Gastroesophageal sphincter (tissue), 4 donors: ENCODE data around the gene EPHA2. TPM values are rescaled to one million over a fixed set of nuclear protein-coding genes. Genes with fewer than 3 reads are reported as not detected.
"Not testable (repeated sequence)": the region's sequence is repeated elsewhere in the genome, so short reads cannot be mapped to it uniquely, and the experiment has no call there.

Source experiments
- ATAC-seq: fragments of 150-250 bp; one replicate; pipeline ENCODE4 v1.9.1; 2016; ENCODE audit warnings: mild to moderate bottlenecking, moderate library complexity
- H3K27ac ChIP-seq, 4 donors: fragments of 200-600 bp; sonication (generic) in 3 of 4; 1 replicate in 3 of 4; 2 replicates in 1 of 4; pipeline ENCODE4 v1.5.1; 2016 to 2019
- H3K27me3 ChIP-seq: fragments of 200-600 bp; sonication (generic); one replicate; pipeline ENCODE4 v1.5.1; 2019
- H3K36me3 ChIP-seq, 2 donors: fragments of 200-600 bp; sonication (generic); one replicate each; pipeline ENCODE4 v1.5.1; 2019; ENCODE audit warnings: control low read depth in 1 of 2
- H3K4me1 ChIP-seq, 3 donors: fragments of 200-600 bp; sonication (generic); 1 replicate in 2 of 3; 2 replicates in 1 of 3; pipeline ENCODE4 v1.5.1; 2016 to 2019; ENCODE audit warnings: control low read depth in 2 of 3
- H3K4me3 ChIP-seq, 2 donors: fragments of 200-600 bp; sonication (generic); one replicate each; pipeline ENCODE4 v1.5.1; 2019; ENCODE audit warnings: mild to moderate bottlenecking in 1 of 2, moderate library complexity in 1 of 2
- H3K9me3 ChIP-seq, 3 donors: fragments of 200-600 bp; sonication (generic); one replicate each; pipeline ENCODE4 v1.5.1; 2017 to 2019; ENCODE audit warnings: control low read depth in 2 of 3
- EP300 ChIP-seq: sonication (generic); formaldehyde crosslinking; IDR thresholded peaks from one replicate; pipeline ENCODE4 v1.6.1; 2017; ENCODE audit warnings: antibody characterized with exemption, mild to moderate bottlenecking
- POLR2A ChIP-seq, 2 donors: fragments of 450-650 bp; IDR thresholded peaks; one replicate each; pipeline ENCODE4 v1.6.1; 2017; ENCODE audit warnings: antibody characterized with exemption in 2 of 2, mild to moderate bottlenecking in 2 of 2, moderate library complexity in 1 of 2
- POLR2AphosphoS5 ChIP-seq: sonication (generic); formaldehyde crosslinking; IDR thresholded peaks from one replicate; pipeline ENCODE4 v1.6.1; 2017; ENCODE audit warnings: antibody characterized with exemption
- WGBS, 2 donors: methylation state at CpG; one replicate each; pipeline ENCODE4 v1.1.5; 2018; ENCODE audit warnings: low coverage in 1 of 2; 5-methylcytosine and 5-hydroxymethylcytosine counted together
- total RNA-seq, 4 donors: library from RNA; depleted of rRNA; stranded (reverse); fragments of >200 nt; gene quantifications; one replicate each; pipeline ENCODE4 v1.1.0, GENCODE V29; 2016
- TF ChIP-seq, protein P1 (sequence below), 4 experiments: fragments of 200-600 bp in 2 of 4; fragments of 450-650 bp in 2 of 4; sonication (generic) in 1 of 4; IDR thresholded peaks; one replicate each; pipeline ENCODE4 v1.5.1; 2017 to 2019; ENCODE audit warnings: antibody characterized with exemption in 4 of 4, mild to moderate bottlenecking in 2 of 4, moderate library complexity in 2 of 4

Gene EPHA2
- total RNA-seq, 4 donors from 2014 or later, result 8.9 to 16.1 (median 12.4) TPM

DNA sequence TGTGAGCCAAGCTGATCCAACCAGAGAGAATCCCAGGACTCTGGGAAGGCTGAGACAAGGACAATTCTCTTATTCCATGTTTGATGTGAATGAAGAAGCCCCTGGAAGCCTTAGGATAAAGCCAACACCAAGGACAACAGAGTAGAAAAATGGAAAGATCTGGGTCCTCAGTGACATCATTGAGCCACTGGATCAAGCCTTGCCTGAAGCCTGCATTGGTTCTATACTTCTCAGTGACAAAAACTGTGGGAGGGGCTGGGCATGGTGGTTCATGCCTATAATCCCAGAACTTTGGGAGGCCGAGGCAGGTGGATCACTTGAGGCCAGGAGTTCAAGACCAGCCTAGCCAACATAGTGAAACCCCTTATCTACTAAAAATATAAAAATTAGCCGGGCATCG lies 41.0 kb upstream of the EPHA2 start:
- Histone ChIP-seq H3K27me3 (no peaks in the 10 kb centered on the region), H3K9me3 (no peaks in the 10 kb centered on the region), H3K4me1 (no peaks in the 10 kb centered on the region), H3K27ac (no peak overlapping the region), H3K36me3 (no peaks in the 10 kb centered on the region), H3K4me3 (no peak overlapping the region)
- 86 to 100% methylated on average over 1 to 2 of the region's 3 CpGs for WGBS, 2 donors
- TF ChIP-seq EP300 (no peak), POLR2A (IDR thresholded peaks at IDR 0.05) (no peak), POLR2AphosphoS5 (no peak)
- TF ChIP-seq, protein P1, sequence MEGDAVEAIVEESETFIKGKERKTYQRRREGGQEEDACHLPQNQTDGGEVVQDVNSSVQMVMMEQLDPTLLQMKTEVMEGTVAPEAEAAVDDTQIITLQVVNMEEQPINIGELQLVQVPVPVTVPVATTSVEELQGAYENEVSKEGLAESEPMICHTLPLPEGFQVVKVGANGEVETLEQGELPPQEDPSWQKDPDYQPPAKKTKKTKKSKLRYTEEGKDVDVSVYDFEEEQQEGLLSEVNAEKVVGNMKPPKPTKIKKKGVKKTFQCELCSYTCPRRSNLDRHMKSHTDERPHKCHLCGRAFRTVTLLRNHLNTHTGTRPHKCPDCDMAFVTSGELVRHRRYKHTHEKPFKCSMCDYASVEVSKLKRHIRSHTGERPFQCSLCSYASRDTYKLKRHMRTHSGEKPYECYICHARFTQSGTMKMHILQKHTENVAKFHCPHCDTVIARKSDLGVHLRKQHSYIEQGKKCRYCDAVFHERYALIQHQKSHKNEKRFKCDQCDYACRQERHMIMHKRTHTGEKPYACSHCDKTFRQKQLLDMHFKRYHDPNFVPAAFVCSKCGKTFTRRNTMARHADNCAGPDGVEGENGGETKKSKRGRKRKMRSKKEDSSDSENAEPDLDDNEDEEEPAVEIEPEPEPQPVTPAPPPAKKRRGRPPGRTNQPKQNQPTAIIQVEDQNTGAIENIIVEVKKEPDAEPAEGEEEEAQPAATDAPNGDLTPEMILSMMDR (IDR thresholded peaks at IDR 0.05), result no peak
- ATAC-seq, result no peak

GRCh38 chr1:16196139-16196538 lies 40.3 kb upstream of the EPHA2 start:
- WGBS, 2 donors, result 89 to 95% methylated on average over 1 to 4 of the region's 4 CpGs
- H3K4me3 ChIP-seq, ATAC-seq, H3K36me3 ChIP-seq, H3K4me1 ChIP-seq, H3K27ac ChIP-seq, H3K9me3 ChIP-seq, H3K27me3 ChIP-seq: not testable (repeated sequence)

- no peaks in the 10 kb centered on the region for H3K36me3 ChIP-seq
- ATAC-seq, result peak; percentile 52
- H3K4me3 ChIP-seq, result no peak overlapping the region
- H3K27me3 ChIP-seq, result no peaks in the 10 kb centered on the region
- TF ChIP-seq POLR2A (IDR thresholded peaks at IDR 0.05) (no peak), EP300 (no peak), POLR2AphosphoS5 (no peak)
- TF ChIP-seq, protein P1 (IDR thresholded peaks at IDR 0.05), result no peak
- no peaks in the 10 kb centered on the region for H3K4me1 ChIP-seq
- H3K9me3 ChIP-seq, result no peaks in the 10 kb centered on the region
- 75 to 89% methylated on average over 6 of the region's 7 CpGs for WGBS, 2 donors
- no peak overlapping the region for H3K27ac ChIP-seq
Measured at GRCh38 chr1:16195518-16195905, 39.6 kb upstream of the EPHA2 start.

GRCh38 chr1:16191916-16192546 lies 36.2 kb upstream of the EPHA2 start:
- no peak overlapping the region for H3K27ac ChIP-seq
- no peaks in the 10 kb centered on the region for H3K9me3 ChIP-seq
- no peaks in the 10 kb centered on the region for H3K36me3 ChIP-seq
- no peak for ATAC-seq
- 70 to 74% methylated on average over 3 of the region's 6 CpGs for WGBS, 2 donors
- TF ChIP-seq EP300 (no peak), POLR2A (IDR thresholded peaks at IDR 0.05) (no peak), POLR2AphosphoS5 (no peak)
- TF ChIP-seq, protein P1 (IDR thresholded peaks at IDR 0.05), result no peak
- H3K4me1 ChIP-seq, result peaks cover 0 to 24% (median 4%) of the 10 kb centered on the region in 3 donors
- H3K4me3 ChIP-seq, result no peak overlapping the region
- H3K27me3 ChIP-seq, result peaks cover 18% of the 10 kb centered on the region

- peaks cover 0 to 24% (median 4%) of the 10 kb centered on the region in 3 donors for H3K4me1 ChIP-seq
- no peaks in the 10 kb centered on the region for H3K9me3 ChIP-seq
- no peak overlapping the region for H3K27ac ChIP-seq
- TF ChIP-seq POLR2AphosphoS5 (no peak), EP300 (no peak), POLR2A (IDR thresholded peaks at IDR 0.05) (no peak)
- TF ChIP-seq, protein P1 (IDR thresholded peaks at IDR 0.05), result no peak
- 88% methylated on average over 1 of the region's 1 CpG; no CpG with 5 or more reads in 1 of the 2 donors for WGBS, 2 donors
- H3K36me3 ChIP-seq, result no peaks in the 10 kb centered on the region
- no peak for ATAC-seq
- no peak overlapping the region for H3K4me3 ChIP-seq
- peaks cover 18% of the 10 kb centered on the region for H3K27me3 ChIP-seq
Measured at GRCh38 chr1:16191309-16191708, 35.4 kb upstream of the EPHA2 start.
